Astrocyte (in vitro differentiated cells and primary cell): ENCODE measurements around the gene RPL27A.

Source experiments
- EZH2 ChIP-seq: IDR thresholded peaks from 2 replicates; pipeline ENCODE4 v1.6.1; 2012; ENCODE audit warnings: mild to moderate bottlenecking, low read length, inconsistent platforms; ENCODE audit not compliant: insufficient read depth
- TF ChIP-seq, protein P1 (sequence below): IDR thresholded peaks from 2 replicates; pipeline ENCODE4 v1.5.1; 2011; ENCODE audit warnings: low read depth, mild to moderate bottlenecking, inconsistent platforms, low read length, moderate library complexity; ENCODE audit not compliant: insufficient read depth

- TF ChIP-seq, protein P1, sequence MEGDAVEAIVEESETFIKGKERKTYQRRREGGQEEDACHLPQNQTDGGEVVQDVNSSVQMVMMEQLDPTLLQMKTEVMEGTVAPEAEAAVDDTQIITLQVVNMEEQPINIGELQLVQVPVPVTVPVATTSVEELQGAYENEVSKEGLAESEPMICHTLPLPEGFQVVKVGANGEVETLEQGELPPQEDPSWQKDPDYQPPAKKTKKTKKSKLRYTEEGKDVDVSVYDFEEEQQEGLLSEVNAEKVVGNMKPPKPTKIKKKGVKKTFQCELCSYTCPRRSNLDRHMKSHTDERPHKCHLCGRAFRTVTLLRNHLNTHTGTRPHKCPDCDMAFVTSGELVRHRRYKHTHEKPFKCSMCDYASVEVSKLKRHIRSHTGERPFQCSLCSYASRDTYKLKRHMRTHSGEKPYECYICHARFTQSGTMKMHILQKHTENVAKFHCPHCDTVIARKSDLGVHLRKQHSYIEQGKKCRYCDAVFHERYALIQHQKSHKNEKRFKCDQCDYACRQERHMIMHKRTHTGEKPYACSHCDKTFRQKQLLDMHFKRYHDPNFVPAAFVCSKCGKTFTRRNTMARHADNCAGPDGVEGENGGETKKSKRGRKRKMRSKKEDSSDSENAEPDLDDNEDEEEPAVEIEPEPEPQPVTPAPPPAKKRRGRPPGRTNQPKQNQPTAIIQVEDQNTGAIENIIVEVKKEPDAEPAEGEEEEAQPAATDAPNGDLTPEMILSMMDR, result no peak
- TF ChIP-seq EZH2, result no peak
Observed at GRCh38 chr11:8705146-8705545, 22.6 kb downstream of the RPL27A start.
